Measurements from ENCODE around the gene DNAH2.

Gene DNAH2

GRCh38 chr17:7835814-7836595 is 118.5 kb downstream of the DNAH2 start:
- peak overlapping the region; percentile 100 for H3K27ac ChIP-seq
- DNase-seq (ENCODE audit: low read depth, low spot score) = no peak

GRCh38 chr17:7836596-7837407 is 119.3 kb downstream of the DNAH2 start:
- peak overlapping the region; percentile 100 for H3K27ac ChIP-seq
- DNase-seq (ENCODE audit: low read depth, low spot score) = no peak

GRCh38 chr17:7837408-7838088 is 120.0 kb downstream of the DNAH2 start:
- no peak for DNase-seq (ENCODE audit: low read depth, low spot score)

GRCh38 chr17:7838090-7839075 is 120.8 kb downstream of the DNAH2 start:
- DNase-seq (ENCODE audit: low read depth, low spot score) = no peak
- peak overlapping the region; percentile 100 for H3K27ac ChIP-seq

More at GRCh38 chr17:7837408-7838088, 120.0 kb downstream of the DNAH2 start:
- peak overlapping the region; percentile 100 for H3K27ac ChIP-seq

GRCh38 chr17:7839190-7839875 is 121.8 kb downstream of the DNAH2 start:
- H3K27ac ChIP-seq = peak overlapping the region; percentile 100
- DNase-seq (ENCODE audit: low read depth, low spot score) = no peak

- DNase-seq (ENCODE audit: low read depth, low spot score) = no peak
- peak overlapping the region; percentile 100 for H3K27ac ChIP-seq
These were observed 122.3 kb downstream of the DNAH2 start for GRCh38 chr17:7839876-7840261.

- DNase-seq (ENCODE audit: low read depth, low spot score) = no peak
- peak overlapping the region; percentile 100 for H3K27ac ChIP-seq
These were observed 122.9 kb downstream of the DNAH2 start for GRCh38 chr17:7840441-7840840.

- peak overlapping the region; percentile 100 for H3K27ac ChIP-seq
These were observed 123.3 kb downstream of the DNAH2 start for GRCh38 chr17:7840875-7841274.

GRCh38 chr17:7841396-7841914 is 123.9 kb downstream of the DNAH2 start:
- peak overlapping the region; percentile 100 for H3K27ac ChIP-seq
- DNase-seq (ENCODE audit: low read depth, low spot score) = peak; percentile 73

More at GRCh38 chr17:7840875-7841274, 123.3 kb downstream of the DNAH2 start:
- no peak for DNase-seq (ENCODE audit: low read depth, low spot score)

- DNase-seq (ENCODE audit: low read depth, low spot score) = no peak
- peak overlapping the region; percentile 100 for H3K27ac ChIP-seq
These were observed 124.4 kb downstream of the DNAH2 start for GRCh38 chr17:7841915-7842379.

- H3K27ac ChIP-seq = peak overlapping the region; percentile 100
- peak; percentile 91 for DNase-seq (ENCODE audit: low read depth, low spot score)
These were observed 125.1 kb downstream of the DNAH2 start for GRCh38 chr17:7842380-7843256.

- no peak for DNase-seq (ENCODE audit: low read depth, low spot score)
- H3K27ac ChIP-seq = peak overlapping the region; percentile 100
These were observed 125.7 kb downstream of the DNAH2 start for GRCh38 chr17:7843257-7843535.

GRCh38 chr17:7843536-7844291 is 126.2 kb downstream of the DNAH2 start:
- no peak for DNase-seq (ENCODE audit: low read depth, low spot score)
- H3K27ac ChIP-seq = peak overlapping the region; percentile 100

- peak overlapping the region; percentile 100 for H3K27ac ChIP-seq
- peak; percentile 76 for DNase-seq (ENCODE audit: low read depth, low spot score)
These were observed 127.0 kb downstream of the DNAH2 start for GRCh38 chr17:7844292-7845154.

GRCh38 chr17:7845359-7846062 is 128.0 kb downstream of the DNAH2 start:
- no peak for DNase-seq (ENCODE audit: low read depth, low spot score)
- peak overlapping the region; percentile 100 for H3K27ac ChIP-seq

Data from epithelial cell of prostate (primary cell).